Left lung (tissue), 10 donors: Measurements from ENCODE around the gene GOLGA2. TPM values are rescaled to one million over a fixed set of nuclear protein-coding genes. Genes with fewer than 3 reads are reported as not detected.

Experiments used
- ATAC-seq: fragments of 200-7000 bp; cut with Tn5 transposase; one replicate; pipeline ENCODE4 v1.9.1; 2020; ENCODE audit warnings: moderate library complexity
- DNase-seq, 4 donors: peaks; one replicate each; pipeline ENCODE4 v3.0.0-alpha.2; 2013 to 2020
- H3K27ac ChIP-seq, 2 donors: fragments of 200-600 bp; sonication (generic) in 1 of 2; one replicate each; pipeline versions ENCODE4 v1.5.0 to v1.8.0; 2020 to 2021
- H3K27me3 ChIP-seq, 2 donors: fragments of 200-600 bp; sonication (generic) in 1 of 2; one replicate each; pipeline versions ENCODE4 v1.5.0 to v1.8.0; 2020 to 2021
- H3K36me3 ChIP-seq, 2 donors: fragments of 200-600 bp; sonication (generic) in 1 of 2; one replicate each; pipeline versions ENCODE4 v1.5.0 to v1.8.0; 2020 to 2021
- H3K4me1 ChIP-seq, 2 donors: fragments of 200-600 bp; one replicate each; pipeline ENCODE4 v1.8.0; 2021
- H3K4me3 ChIP-seq, 2 donors: fragments of 200-600 bp; sonication (generic) in 1 of 2; one replicate each; pipeline versions ENCODE4 v1.5.0 to v1.8.0; 2020 to 2021; ENCODE audit warnings: mild to moderate bottlenecking in 1 of 2
- H3K9me3 ChIP-seq, 2 donors: fragments of 200-600 bp; sonication (generic) in 1 of 2; one replicate each; pipeline versions ENCODE4 v1.5.0 to v1.8.0; 2020 to 2021
- intact Hi-C, 2 donors: fragments of 100-400 bp; cut with DNase I; formaldehyde crosslinking; loops; one replicate each; pipeline versions ENCODE4 v1.11.2 to v1.14.2; 2022
- polyA plus RNA-seq, 6 donors: library from polyadenylated mRNA; unstranded; fragments of 120-200 nt; gene quantifications; one replicate each; pipeline ENCODE4 v1.2.1, GENCODE V29; 2013; ENCODE audit not compliant: insufficient read length in 6 of 6
- total RNA-seq, 2 donors: library from RNA; stranded (reverse); fragmentation: NEBNext Ultra II Directional; extraction: Animal tissue kit (Norgen Biotek cat#: 25700); gene quantifications; one replicate each; pipeline ENCODE4 v1.2.1, GENCODE V29; 2021
- TF ChIP-seq, protein P1 (sequence below), 2 donors: fragments of 200-600 bp; sonication (generic) in 1 of 2; IDR thresholded peaks; one replicate each; pipeline versions ENCODE4 v1.5.0 to v1.8.0; 2021; ENCODE audit warnings: antibody characterized with exemption in 2 of 2
- donor health status: DM: no; HTN: yes; CAD: no.
- donor health status: DM: no; HTN: no; CAD: no.

The GOLGA2 gene
- total and polyA plus RNA-seq, 8 donors = 97.2 to 163 (median 117) TPM

DNA sequence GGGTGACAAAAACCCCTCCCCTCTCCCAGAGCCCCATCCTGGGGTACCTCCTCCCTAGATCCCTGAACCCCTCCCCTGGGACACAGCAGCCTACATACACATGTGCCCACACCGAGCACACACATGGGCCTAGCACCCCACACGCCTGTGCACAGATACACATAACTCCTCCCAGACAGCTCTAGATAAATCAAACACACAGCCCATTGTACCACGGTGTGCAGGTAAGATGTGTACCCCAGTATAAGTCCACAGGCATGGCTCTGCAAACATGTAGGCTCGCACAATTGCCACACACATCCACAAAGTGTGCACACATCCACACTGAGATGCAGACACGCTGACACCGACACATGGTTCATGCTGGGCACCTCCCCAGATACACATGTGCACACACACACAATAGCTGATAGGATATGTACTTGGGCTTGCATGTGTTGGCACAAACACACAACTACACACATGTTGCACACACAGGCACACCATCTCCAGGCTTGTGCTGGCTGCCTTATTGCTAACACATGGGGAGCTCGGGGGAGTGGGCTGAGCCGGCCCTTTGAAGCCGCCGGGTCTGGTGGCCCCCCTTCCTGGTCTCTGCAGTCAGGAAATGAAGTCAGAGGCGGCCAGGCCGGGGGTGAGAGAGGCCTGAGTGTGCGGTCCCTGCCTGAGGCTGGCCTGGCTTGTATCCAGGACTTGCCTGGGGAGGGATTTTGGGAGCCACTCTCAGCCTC is 30.2 kb downstream of the GOLGA2 start:
- peaks cover 0 to 10% of the 10 kb centered on the region in 2 donors for H3K27me3 ChIP-seq
- TF ChIP-seq, protein P1, sequence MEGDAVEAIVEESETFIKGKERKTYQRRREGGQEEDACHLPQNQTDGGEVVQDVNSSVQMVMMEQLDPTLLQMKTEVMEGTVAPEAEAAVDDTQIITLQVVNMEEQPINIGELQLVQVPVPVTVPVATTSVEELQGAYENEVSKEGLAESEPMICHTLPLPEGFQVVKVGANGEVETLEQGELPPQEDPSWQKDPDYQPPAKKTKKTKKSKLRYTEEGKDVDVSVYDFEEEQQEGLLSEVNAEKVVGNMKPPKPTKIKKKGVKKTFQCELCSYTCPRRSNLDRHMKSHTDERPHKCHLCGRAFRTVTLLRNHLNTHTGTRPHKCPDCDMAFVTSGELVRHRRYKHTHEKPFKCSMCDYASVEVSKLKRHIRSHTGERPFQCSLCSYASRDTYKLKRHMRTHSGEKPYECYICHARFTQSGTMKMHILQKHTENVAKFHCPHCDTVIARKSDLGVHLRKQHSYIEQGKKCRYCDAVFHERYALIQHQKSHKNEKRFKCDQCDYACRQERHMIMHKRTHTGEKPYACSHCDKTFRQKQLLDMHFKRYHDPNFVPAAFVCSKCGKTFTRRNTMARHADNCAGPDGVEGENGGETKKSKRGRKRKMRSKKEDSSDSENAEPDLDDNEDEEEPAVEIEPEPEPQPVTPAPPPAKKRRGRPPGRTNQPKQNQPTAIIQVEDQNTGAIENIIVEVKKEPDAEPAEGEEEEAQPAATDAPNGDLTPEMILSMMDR (IDR thresholded peaks at IDR 0.05) = no peak
- peak in 3 of 4 donors; percentile 55 to 88 (median 63) for DNase-seq
- peak overlapping the region in 1 of 2 donors; percentile 59 for H3K27ac ChIP-seq
- intact Hi-C loops = no loop called here
- H3K4me3 ChIP-seq = no peak overlapping the region
- ATAC-seq = no peak
- H3K4me1 ChIP-seq = peaks cover 11 to 28% of the 10 kb centered on the region in 2 donors
- no peaks in the 10 kb centered on the region for H3K36me3 ChIP-seq
- no peaks in the 10 kb centered on the region for H3K9me3 ChIP-seq

DNA sequence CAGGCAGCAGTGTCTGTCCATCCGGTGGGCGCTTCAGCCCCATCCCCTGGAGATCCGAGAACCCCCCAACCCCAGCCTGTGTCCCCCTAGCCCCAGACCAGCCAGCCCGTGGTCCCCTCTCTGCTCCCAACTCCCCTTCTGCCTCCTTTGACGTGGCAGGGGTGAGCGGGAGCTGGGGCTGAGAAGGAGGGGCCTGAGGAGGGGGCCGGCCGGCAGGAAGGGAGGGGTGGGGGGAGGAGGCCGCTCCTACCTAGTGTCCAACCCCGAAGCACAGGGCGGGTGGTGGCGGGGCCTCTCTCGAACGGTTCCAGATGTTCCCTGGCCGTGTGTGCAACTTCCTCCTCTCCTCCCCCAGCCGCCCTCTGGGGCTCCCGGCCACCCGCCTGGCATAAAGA is 31.0 kb downstream of the GOLGA2 start:
- ATAC-seq = peak; percentile 67

DNA sequence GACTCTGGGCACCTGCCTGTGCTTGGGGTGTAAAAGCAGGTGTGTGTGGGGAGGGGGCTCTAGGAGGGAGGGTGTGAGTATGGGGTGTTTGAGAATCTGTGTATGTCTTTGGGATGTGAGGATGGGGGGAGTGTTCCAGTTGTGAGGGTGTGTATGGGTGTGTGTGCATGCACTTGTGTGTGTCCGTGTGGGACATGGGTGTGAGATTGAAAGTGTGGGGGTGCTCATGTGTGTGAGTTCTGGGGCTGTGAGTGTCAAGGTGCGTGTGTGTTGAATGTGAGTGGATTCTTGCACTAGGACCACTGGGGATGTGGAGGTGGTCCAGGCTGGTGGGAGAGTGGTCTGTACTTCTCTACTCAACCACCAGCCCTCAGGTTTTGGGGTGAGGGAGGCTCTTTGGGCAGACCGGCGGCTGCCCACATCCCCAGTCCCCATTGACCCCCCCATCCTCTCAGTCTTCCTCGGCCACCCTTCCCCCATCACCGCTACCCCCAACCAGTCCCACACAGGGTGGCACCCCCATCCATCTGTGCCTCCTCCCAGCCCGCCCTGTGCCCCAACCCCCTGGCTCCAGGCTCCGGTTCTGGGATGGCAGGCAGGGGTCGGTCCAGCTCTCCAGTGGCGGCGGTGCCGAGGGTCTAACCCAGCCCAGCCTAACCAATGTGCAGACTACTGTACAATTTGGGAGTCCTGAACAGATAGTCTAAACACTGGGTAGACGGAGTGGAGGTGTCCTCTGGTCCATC is 31.5 kb downstream of the GOLGA2 start:
- Histone ChIP-seq H3K9me3 (no peaks in the 10 kb centered on the region), H3K36me3 (no peaks in the 10 kb centered on the region), H3K27ac (peak overlapping the region in 1 of 2 donors; percentile 78), H3K27me3 (peaks cover 0 to 9% of the 10 kb centered on the region in 2 donors), H3K4me1 (peaks cover 11 to 19% of the 10 kb centered on the region in 2 donors), H3K4me3 (peak overlapping the region; percentile 16 to 22)
- intact Hi-C loops = no loop called here
- TF ChIP-seq, protein P1 (IDR thresholded peaks at IDR 0.05) = no peak
- ATAC-seq = peak; percentile 3
- DNase-seq = peak in 1 of 4 donors; percentile 17

More for the DNA sequence above, 31.0 kb downstream of the GOLGA2 start:
- Histone ChIP-seq H3K4me1 (peaks cover 11 to 21% of the 10 kb centered on the region in 2 donors), H3K36me3 (no peaks in the 10 kb centered on the region), H3K27me3 (peaks cover 0 to 9% of the 10 kb centered on the region in 2 donors), H3K4me3 (peak overlapping the region; percentile 16 to 22), H3K27ac (peak overlapping the region in 1 of 2 donors; percentile 78), H3K9me3 (no peaks in the 10 kb centered on the region)
- TF ChIP-seq, protein P1 (IDR thresholded peaks at IDR 0.05) = no peak
- intact Hi-C loops = no loop called here
- peak; percentile 84 to 96 (median 90) for DNase-seq

DNA sequence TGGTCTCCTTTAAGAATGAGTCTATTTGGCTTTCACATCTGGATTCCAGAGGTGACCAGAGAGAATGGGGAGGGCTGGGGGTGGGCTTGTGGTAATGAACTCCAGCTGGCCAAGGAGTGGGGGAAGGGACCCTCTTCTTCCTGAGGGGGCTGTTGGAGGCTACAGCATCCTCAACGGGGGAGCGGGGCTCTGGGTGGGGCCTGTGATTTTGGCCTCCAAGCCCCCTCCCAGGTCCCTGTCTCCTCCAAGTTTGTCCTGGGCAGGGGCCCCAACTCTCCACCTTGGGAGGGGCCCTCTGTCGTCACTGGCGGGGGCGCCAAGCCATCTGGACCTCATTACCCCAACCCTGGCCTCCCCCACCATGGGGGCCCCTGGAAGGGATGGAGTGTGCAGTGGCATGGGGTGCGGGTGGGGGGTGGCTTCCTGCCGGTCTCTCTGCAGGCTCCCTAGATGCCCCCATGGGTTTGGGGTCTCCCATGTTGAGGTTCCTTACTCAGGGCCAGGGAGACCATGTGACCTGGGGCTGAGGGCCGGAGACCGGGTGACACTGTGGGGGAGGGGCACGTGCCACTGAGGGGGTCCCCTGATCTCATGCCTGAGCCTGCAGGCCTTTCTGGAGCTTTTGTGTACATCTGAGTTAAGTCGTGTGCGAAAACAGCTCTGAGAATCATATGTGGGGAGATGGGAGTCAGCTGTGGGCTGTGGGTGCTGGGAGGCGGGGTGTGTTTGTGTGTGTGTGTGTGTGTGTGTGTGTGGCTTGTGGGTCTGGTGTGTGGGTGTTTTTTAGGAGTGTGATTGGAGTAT is 32.4 kb downstream of the GOLGA2 start:
- TF ChIP-seq, protein P1 (IDR thresholded peaks at IDR 0.05) = no peak
- H3K36me3 ChIP-seq = no peaks in the 10 kb centered on the region
- ATAC-seq = peak; percentile 20
- intact Hi-C loops = no loop called here
- no peak overlapping the region for H3K4me3 ChIP-seq
- peak in 2 of 4 donors; percentile 66 to 71 for DNase-seq
- peaks cover 0 to 9% of the 10 kb centered on the region in 2 donors for H3K27me3 ChIP-seq
- no peaks in the 10 kb centered on the region for H3K9me3 ChIP-seq
- peak overlapping the region in 1 of 2 donors; percentile 72 for H3K27ac ChIP-seq
- H3K4me1 ChIP-seq = peaks cover 11 to 19% of the 10 kb centered on the region in 2 donors
